ENCODE results near the gene KRTAP10-11.
"Not testable (repeated sequence)": the region's sequence is repeated elsewhere in the genome, so short reads cannot be mapped to it uniquely, and the experiment has no call there.

Gene KRTAP10-11

DNA sequence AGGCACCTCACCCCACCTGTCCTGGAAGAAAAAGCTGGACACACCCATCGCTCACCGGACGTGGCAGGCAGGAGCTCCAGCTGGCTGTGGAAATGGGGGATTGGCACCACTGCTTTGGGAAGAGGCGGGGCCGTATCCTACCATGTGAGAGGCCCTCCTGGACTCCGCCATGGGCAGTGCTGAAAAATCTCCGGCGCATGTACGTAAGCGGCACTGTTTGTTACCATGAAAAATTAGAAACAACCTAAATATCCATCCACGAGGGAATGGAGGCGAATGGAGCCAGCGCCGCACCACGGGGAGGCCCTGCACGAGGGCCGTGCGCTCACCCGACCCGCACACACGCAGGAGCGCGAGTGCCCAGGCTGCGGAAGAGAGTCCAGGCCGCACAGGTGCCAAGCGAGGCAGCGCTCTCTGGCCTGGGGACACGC lies 31.2 kb upstream of the KRTAP10-11 start:
- DNase-seq (ENCODE audit: low spot score): no peak

DNA sequence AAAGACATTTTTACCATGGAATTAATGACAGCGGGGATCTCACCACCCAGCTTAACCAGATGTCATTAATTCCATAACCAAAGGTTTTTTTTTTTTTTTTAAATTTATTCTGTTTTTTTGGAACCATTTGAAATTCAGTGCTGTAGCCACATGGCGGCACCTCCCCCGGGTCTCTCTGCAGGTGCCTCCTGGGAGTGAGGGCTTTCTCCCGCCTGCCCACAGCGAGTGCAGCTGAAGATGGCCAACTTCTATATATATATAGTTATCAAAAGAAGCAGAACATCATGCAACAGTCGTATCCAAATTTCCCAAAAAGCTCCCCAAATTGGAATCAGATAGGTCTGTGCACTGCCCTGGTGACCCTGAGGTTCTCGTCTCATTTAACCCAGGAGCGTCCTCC lies 30.7 kb upstream of the KRTAP10-11 start:
- no peak for DNase-seq (ENCODE audit: low spot score)

DNA sequence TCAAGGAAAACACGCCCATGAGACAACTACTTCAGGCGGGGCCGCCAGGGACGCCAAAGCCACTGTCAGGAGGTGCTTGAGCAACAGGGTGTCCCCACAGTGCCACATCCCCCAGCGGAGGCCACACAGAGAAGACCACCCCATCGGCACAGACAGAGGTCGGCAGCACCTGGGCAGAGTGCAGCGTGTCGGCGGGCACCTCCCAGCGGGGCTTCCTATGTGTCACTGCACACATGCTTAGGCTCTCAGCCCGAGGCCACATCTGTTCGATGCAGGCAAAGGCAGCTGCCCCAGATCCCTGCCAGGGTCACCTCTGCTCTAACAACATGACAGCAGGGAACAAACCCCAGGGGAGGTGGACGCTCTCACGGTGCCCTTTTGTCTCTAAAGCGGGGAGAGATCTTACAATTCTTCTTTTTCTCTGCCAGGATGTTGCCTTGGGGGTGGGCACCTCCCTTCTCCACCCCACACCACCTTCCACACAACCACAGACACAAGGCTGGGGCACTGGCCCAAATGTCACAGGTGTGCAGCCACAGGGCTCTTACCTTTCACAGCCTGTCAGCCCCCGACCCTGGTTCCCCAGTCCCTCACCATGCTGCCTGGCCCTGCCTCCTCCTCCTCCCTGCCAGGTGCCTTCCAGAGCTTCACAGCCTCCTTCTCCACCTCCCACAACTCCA lies 30.2 kb upstream of the KRTAP10-11 start:
- no peak for DNase-seq (ENCODE audit: low spot score)

- no peak for DNase-seq (ENCODE audit: low spot score)
Measured at GRCh38 chr21:44616591-44616926, 29.7 kb upstream of the KRTAP10-11 start.

DNA sequence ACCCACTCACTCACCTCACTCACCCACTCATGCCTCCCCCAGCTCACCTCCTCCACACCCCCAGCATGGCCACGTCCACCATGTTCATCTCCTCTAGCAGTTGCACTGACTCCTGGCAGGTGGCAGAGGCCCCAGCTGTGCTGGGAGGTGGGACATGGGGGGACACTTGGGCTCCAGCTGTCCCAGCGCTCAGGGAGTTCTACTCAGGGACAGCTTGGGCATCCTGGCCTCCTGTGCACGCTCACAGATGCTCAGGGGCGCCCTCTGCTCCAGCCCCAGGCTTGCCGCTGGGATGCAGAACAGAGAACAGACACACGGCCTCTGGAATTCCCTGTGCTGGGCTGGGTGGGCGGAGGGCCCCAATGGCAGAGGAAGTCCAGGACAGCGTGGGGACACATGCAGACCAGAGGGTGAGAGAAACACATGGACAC lies 29.1 kb upstream of the KRTAP10-11 start:
- no peak for DNase-seq (ENCODE audit: low spot score)

DNA sequence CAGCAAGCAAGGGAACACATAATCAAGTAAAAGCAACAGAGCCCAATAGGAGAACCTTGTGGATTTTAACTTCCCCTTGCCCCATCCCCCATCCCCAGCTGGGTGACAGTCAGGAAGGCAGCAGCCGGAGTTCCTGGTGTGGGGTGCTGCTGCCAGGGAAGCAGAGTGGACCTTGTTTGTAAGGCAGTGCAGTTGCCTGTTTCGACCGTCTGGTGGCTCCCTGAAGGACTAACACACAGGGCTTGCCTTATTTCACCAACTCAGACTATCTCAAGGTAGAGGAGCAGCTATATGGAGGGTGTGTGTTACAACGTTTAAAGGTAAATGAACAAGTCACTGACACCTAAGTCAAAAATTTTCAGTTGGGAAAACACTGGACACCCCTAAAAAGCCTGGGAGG lies 27.7 kb upstream of the KRTAP10-11 start:
- no peak for DNase-seq (ENCODE audit: low spot score)

- DNase-seq (ENCODE audit: low spot score): no peak
Measured at GRCh38 chr21:44618909-44619308, 27.3 kb upstream of the KRTAP10-11 start.

- no peak for DNase-seq (ENCODE audit: low spot score)
Measured at GRCh38 chr21:44619886-44620285, 26.3 kb upstream of the KRTAP10-11 start.

DNA sequence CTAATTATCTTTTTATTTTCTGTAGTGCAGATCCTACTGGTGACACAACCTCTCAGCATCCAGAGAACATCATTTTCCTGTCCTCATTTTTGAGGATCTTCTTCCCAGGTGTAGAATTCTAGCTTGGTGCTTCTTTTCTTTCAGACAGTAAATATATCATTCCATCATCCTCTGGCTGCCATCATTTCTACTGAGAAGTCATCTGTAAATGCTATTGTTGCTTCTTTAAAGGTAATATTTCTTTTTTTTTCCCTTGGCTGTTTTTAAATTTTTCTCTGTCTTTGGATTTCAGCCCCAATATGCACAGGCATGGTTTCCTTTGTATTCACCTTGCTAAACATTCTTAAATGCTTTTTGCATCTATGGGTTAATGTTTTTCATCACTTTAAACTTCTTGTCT lies 22.6 kb upstream of the KRTAP10-11 start:
- DNase-seq (ENCODE audit: low spot score): no peak

- no peak for DNase-seq (ENCODE audit: low spot score)
Measured at GRCh38 chr21:44625756-44626155, 20.5 kb upstream of the KRTAP10-11 start.

DNA sequence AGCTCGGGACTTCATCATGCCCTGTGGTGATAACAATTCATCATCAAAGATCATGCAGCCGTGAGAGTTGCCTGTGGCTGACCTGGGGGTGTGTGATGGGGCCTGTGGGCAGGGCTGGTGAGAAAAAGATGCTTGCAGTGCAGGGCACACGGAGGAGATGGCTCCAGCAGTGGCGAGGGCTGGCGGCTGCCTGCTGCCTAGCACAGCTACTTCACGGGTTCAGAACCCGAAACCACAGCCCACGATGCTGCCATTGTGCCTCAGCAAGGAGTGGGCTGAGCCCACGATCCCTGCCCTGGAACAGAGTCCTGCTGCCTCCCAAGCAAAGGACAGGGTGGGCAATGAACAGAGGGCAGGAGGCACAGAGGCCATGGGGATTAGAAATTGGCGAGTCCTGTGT lies 20.0 kb upstream of the KRTAP10-11 start:
- no peak for DNase-seq (ENCODE audit: low spot score)

DNA sequence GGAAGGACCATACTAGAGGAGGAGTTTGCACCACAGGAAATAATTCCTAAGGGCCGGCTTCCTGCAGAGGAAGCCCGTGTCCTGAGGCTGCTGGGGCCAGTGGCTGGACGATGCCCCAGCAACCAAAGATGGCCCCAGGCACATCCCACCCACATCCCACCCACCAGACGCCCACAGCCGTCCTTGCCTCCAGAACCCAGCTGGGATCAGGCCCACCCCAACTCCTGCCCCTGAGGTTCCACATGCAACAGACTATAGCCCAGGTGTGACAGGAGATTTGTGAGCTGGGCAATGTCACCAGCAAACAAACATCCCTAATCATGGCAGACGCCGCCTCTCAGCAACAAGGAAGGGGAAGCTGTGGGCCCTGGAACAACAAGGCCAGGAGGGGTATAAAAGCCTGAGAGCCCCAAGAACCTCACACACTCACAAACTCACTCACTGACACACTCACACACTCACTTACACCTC lies 19.5 kb upstream of the KRTAP10-11 start, which contains the start of gene KRTAP10-9:
TSS of gene KRTAP10-9 (plus strand) at position 421 of the 471 bp plus-strand sequence. CDS start 79 bp downstream, outside the sequence.
- DNase-seq (ENCODE audit: low spot score): no peak

DNA sequence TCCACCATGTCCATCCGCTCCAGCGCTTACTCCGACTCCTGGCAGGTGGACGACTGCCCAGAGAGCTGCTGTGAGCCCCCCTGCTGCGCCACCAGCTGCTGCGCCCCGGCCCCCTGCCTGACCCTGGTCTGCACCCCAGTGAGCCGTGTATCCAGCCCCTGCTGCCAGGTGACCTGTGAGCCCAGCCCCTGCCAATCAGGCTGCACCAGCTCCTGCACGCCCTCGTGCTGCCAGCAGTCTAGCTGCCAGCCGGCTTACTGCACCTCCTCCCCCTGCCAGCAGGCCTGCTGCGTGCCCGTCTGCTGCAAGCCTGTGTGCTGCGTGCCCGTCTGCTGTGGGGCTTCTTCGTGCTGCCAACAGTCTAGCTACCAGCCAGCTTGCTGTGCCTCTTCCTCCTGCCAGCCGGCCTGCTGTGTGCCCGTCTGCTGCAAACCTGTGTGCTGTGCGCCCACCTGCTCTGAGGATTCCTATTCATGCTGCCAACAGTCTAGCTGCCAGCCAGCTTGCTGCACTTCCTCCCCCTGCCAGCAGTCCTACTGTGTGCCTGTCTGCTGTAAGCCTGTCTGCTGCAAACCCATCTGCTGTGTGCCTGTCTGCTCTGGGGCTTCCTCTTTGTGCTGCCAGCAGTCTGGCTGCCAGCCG lies 18.9 kb upstream of the KRTAP10-11 start:
- DNase-seq (ENCODE audit: low spot score): not testable (repeated sequence)

DNA sequence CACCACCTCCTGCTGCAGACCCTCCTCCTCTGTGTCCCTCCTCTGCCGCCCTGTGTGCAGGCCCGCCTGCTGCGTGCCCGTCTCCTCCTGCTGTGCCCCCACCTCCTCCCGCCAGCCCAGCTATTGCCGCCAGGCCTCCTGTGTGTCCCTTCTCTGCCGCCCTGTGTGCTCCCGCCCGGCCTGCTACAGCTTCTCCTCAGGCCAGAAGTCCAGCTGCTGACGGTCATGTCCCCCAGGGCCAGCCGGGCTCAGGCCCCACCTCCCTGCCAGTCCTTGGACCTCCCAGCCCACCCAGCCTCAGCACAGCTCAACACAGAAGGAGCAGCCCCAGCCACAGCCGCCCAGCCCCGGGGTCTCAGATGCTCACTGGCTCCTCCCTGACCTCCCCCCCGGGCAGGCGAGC lies 18.4 kb upstream of the KRTAP10-11 start:
- not testable (repeated sequence) for DNase-seq (ENCODE audit: low spot score)

- DNase-seq (ENCODE audit: low spot score): no peak
Measured at GRCh38 chr21:44628707-44629391, 17.4 kb upstream of the KRTAP10-11 start.

- no peak for DNase-seq (ENCODE audit: low spot score)
Measured at GRCh38 chr21:44630440-44630839, 15.8 kb upstream of the KRTAP10-11 start.

DNA sequence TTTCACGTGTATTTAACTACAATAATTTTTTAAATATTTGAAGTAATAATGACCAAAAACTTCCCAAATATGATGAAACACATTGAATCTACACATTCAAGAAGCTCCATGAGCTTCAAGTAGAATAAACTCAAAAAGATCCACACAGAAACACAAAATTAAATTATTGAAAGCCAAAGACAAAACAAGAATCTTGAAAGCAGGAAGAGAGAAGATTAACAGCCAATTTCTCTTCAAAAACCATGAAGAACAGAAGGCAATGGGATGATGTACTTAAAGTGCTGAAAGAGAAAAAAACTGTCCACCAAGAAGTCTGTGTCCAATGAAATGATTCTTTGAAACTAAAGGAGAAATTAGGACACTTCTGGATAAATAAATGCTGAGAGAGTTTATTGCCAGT lies 14.1 kb upstream of the KRTAP10-11 start:
- no peak for DNase-seq (ENCODE audit: low spot score)

GRCh38 chr21:44636209-44637017 lies 9.8 kb upstream of the KRTAP10-11 start:
- no peak for DNase-seq (ENCODE audit: low spot score)

GRCh38 chr21:44637018-44637850 lies 9.0 kb upstream of the KRTAP10-11 start, which contains the start of gene KRTAP10-10:
Gene KRTAP10-10 (plus strand): TSS chr21:44637356. CDS start chr21:44637418, 62 bp downstream.
- DNase-seq (ENCODE audit: low spot score): no peak

DNA sequence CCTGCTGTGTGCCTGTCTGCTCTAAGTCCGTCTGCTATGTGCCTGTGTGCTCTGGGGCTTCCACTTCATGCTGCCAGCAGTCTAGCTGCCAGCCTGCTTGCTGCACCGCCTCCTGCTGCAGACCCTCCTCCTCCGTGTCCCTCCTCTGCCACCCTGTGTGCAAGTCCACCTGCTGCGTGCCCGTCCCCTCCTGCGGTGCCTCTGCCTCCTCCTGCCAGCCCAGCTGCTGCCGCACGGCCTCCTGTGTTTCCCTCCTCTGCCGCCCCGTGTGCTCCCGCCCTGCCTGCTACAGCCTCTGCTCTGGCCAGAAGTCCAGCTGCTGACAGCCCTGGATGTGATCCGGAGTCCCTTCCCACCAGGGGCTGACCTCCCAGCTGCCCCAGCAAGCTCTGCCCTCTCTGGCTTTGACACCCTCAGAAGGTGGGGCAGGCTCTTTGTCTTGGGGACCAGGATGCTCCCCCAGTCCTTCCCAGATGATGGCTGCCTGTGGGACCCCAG lies 8.3 kb upstream of the KRTAP10-11 start:
- not testable (repeated sequence) for DNase-seq (ENCODE audit: low spot score)
